Adrenal gland (tissue), 12 donors: ENCODE data around the gene EFNB1. TPM values are rescaled to one million over a fixed set of nuclear protein-coding genes. Genes with fewer than 3 reads are reported as not detected.

Source experiments
- DNase-seq, 7 donors: peaks; one replicate each; pipeline ENCODE4 v3.0.0-alpha.2; 2019 to 2020
- H3K27ac ChIP-seq, 5 donors: fragments of 200-600 bp; sonication (generic) in 4 of 5; 1 replicate in 3 of 5; 2 replicates in 2 of 5; pipeline versions ENCODE4 v1.5.1 to v1.8.0; 2016 to 2020; ENCODE audit warnings: mild to moderate bottlenecking in 1 of 5
- H3K27me3 ChIP-seq: fragments of 200-600 bp; 2 replicates; pipeline ENCODE4 v1.8.0; 2021
- H3K36me3 ChIP-seq, 2 donors: fragments of 200-600 bp; replicated peaks in 1 of 2; 1 replicate in 1 of 2; 2 replicates in 1 of 2; pipeline versions ENCODE4 v1.5.1 to v1.8.0; 2018 to 2022
- H3K4me1 ChIP-seq, 2 donors: fragments of 200-600 bp; replicated peaks in 1 of 2; 1 replicate in 1 of 2; 2 replicates in 1 of 2; pipeline versions ENCODE4 v1.5.1 to v1.8.0; 2018 to 2021
- H3K4me3 ChIP-seq, 4 donors: fragments of 200-600 bp; sonication (generic) in 3 of 4; one replicate each; pipeline ENCODE4 v1.5.1; 2016 to 2018
- H3K9me3 ChIP-seq, 3 donors: fragments of 200-600 bp; sonication (generic) in 1 of 3; replicated peaks in 1 of 3; 1 replicate in 2 of 3; 2 replicates in 1 of 3; pipeline versions ENCODE4 v1.5.1 to v1.8.0; 2016 to 2021
- POLR2A ChIP-seq, 2 donors: fragments of 450-650 bp; IDR thresholded peaks; one replicate each; pipeline ENCODE4 v1.6.1; 2017; ENCODE audit warnings: antibody characterized with exemption in 2 of 2, mild to moderate bottlenecking in 2 of 2, moderate library complexity in 1 of 2
- WGBS, 4 donors: extraction: QIAGEN DNeasy Blood & Tissue Kit in 2 of 4; methylation state at CpG; one replicate each; pipeline versions ENCODE4 v1.1.5 to v1.1.7; 2013 to 2017; 5-methylcytosine and 5-hydroxymethylcytosine counted together
- intact Hi-C, 2 donors: fragments of 100-400 bp; cut with DNase I; formaldehyde crosslinking; loops; one replicate each; pipeline versions ENCODE4 v1.14.1 to v1.15.0; 2022 to 2023
- polyA plus RNA-seq, 3 donors: library from polyadenylated mRNA; stranded (reverse); fragments of 200-250 nt in 2 of 3; fragments of 350-450 nt in 1 of 3; fragmentation: Illumina TruSeq in 1 of 3; extraction: RNeasy Lipid Tissue Mini Kit (QIAGEN cat#74804) in 1 of 3; gene quantifications; one replicate each; pipeline ENCODE4 v1.2.3, GENCODE V29; 2013 to 2014
- total RNA-seq, 9 donors: library from RNA; depleted of rRNA in 4 of 9; stranded (reverse); fragments of >200 nt in 4 of 9; fragments of 120-200 nt in 1 of 9; fragmentation: NEBNext Ultra II Directional in 1 of 9; extraction: Animal tissue kit (Norgen Biotek cat#: 25700) in 1 of 9; gene quantifications; one replicate each; pipeline versions ENCODE4 v1.1.0 to v1.2.4, GENCODE V29; 2013 to 2023
- TF ChIP-seq, protein P1 (sequence below), 6 experiments: fragments of 450-650 bp in 4 of 6; fragments of 200-600 bp in 2 of 6; sonication (generic) in 1 of 6; IDR thresholded peaks; 1 replicate in 5 of 6; 2 replicates in 1 of 6; pipeline versions ENCODE4 v1.5.1 to v1.8.0; 2016 to 2021; ENCODE audit warnings: antibody characterized with exemption in 6 of 6, mild to moderate bottlenecking in 2 of 6, moderate library complexity in 1 of 6
- donor health status: healthy with polysubstance abuse.
- donor health status: Bipolar disorder and iron deficiency.
- donor health status: DM: yes; HTN: yes; CAD: no.
- donor health status: DM: no; HTN: no; CAD: no.
- donor health status: DM: no; HTN: no; CAD: no.
- donor health status: DM: yes; HTN: yes; CAD: no.

Gene EFNB1
- total and polyA plus RNA-seq, 12 donors: 14.0 to 66.5 (median 40.5) TPM

DNA sequence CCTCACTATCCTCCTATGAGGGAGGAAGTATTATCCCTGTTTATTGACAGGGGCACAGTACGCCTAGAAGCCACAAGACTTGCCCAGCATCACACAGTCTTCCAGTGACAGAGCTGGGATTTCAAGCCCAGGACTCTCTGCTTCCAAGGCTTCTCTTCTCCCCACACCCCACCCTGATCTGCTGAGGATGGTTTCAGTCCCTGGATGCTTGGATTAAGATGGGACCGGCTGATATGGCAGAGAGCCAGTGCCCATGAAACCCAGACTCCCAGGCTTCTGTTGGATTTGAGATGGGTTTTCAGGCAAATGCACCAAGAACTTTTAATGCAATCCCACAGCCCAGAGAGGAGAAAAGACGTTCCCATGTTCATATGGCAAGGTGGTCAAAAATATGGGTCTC is 23.2 kb downstream of the EFNB1 start:
- Histone ChIP-seq H3K27ac (no peak overlapping the region), H3K4me3 (no peak overlapping the region), H3K4me1 (no peaks in the 10 kb centered on the region), H3K27me3 (peaks cover 6% of the 10 kb centered on the region), H3K9me3 (no peaks in the 10 kb centered on the region), H3K36me3 (no peaks in the 10 kb centered on the region)
- DNase-seq: no peak
- TF ChIP-seq, protein P1, sequence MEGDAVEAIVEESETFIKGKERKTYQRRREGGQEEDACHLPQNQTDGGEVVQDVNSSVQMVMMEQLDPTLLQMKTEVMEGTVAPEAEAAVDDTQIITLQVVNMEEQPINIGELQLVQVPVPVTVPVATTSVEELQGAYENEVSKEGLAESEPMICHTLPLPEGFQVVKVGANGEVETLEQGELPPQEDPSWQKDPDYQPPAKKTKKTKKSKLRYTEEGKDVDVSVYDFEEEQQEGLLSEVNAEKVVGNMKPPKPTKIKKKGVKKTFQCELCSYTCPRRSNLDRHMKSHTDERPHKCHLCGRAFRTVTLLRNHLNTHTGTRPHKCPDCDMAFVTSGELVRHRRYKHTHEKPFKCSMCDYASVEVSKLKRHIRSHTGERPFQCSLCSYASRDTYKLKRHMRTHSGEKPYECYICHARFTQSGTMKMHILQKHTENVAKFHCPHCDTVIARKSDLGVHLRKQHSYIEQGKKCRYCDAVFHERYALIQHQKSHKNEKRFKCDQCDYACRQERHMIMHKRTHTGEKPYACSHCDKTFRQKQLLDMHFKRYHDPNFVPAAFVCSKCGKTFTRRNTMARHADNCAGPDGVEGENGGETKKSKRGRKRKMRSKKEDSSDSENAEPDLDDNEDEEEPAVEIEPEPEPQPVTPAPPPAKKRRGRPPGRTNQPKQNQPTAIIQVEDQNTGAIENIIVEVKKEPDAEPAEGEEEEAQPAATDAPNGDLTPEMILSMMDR (IDR thresholded peaks at IDR 0.05): no peak
- TF ChIP-seq POLR2A (IDR thresholded peaks at IDR 0.05): no peak
- 72 to 87% (median 73%) methylated on average over 3 of the region's 3 CpGs; no CpG with 5 or more reads in 1 of the 4 donors for WGBS, 4 donors
- intact Hi-C loops: no loop called here

DNA sequence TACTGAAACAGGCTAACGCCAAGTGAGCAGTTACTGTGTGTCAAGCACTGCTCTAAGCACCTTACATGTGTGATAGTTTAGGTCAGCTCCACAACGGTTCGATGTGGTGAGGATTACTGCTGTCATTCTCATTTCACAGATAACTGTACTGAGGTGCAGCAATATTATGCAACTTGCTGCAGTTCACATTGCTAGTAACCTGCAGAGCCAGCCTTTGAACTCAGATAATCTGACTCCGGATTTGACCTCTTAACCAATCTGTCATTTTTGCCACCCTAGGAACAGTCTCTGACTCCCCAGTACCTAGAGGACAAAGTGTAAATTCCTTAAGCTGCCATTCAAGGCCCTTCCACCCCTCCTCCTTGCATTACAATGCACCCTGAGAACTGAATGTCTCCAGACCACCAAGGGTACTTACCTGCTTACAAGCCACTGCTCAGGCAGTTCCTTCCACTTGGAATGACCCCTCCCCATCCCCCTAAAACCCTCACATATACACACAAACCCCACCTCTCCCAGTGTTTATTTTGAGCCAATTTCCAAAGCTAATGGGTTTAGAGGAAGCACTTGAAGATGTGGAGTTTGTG is 24.9 kb downstream of the EFNB1 start:
- no peak overlapping the region for H3K4me3 ChIP-seq
- no peaks in the 10 kb centered on the region for H3K9me3 ChIP-seq
- TF ChIP-seq, protein P1 (IDR thresholded peaks at IDR 0.05): no peak
- no peak for TF ChIP-seq POLR2A (IDR thresholded peaks at IDR 0.05)
- intact Hi-C loops: no loop called here
- H3K27me3 ChIP-seq: peaks cover 10% of the 10 kb centered on the region
- no peaks in the 10 kb centered on the region for H3K4me1 ChIP-seq
- no peaks in the 10 kb centered on the region for H3K36me3 ChIP-seq
- WGBS, 4 donors: 63 to 82% (median 75%) methylated on average over 4 of the region's 4 CpGs
- DNase-seq: no peak
- no peak overlapping the region for H3K27ac ChIP-seq

DNA sequence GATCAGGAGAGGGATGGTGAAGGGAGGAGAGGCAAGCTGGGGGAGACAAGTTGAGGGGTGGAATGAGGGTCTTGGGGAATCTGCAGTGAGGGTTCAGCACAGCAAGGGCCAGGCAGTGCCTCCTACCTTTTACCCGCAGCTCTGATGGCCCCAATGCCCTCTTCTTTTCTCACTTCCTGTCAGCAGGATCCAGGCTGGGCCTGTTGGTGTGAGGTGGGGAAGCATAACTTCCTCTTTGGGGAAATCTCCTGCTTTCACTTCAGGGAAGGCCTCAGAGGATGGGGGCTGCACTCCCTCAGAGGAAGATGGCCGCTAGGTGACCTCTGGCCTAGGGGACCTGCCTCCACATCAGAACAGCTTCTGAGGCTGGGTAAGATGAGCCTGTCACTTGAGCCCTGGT is 36.5 kb downstream of the EFNB1 start:
- Histone ChIP-seq H3K4me3 (no peak overlapping the region), H3K27ac (no peak overlapping the region), H3K4me1 (no peaks in the 10 kb centered on the region), H3K36me3 (no peaks in the 10 kb centered on the region), H3K27me3 (no peaks in the 10 kb centered on the region), H3K9me3 (no peaks in the 10 kb centered on the region)
- DNase-seq: no peak
- 57 to 81% (median 61%) methylated on average over 1 to 2 of the region's 2 CpGs for WGBS, 4 donors
- intact Hi-C loops: no loop called here
- TF ChIP-seq, protein P1 (IDR thresholded peaks at IDR 0.05): no peak
- TF ChIP-seq POLR2A (IDR thresholded peaks at IDR 0.05): no peak

DNA sequence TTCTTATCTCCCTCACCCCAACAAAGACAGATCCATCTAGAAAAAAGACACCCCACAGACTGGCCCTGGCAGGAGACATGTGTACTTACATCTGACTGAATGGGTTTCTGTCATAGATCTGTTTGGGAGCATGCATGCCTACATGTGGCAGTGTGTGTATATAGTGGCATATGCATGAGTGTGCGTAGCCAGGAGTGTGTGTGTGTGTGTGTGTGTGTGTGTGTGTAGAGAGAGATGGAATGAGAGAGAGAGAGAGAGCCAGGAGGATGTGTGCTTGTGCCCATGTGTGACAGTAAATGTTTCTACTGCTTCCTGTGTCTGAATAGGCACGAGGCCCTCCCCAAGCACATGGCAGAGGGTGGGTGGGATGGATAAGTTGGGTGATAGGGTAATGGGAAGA is 37.1 kb downstream of the EFNB1 start:
- no peaks in the 10 kb centered on the region for H3K36me3 ChIP-seq
- no peaks in the 10 kb centered on the region for H3K4me1 ChIP-seq
- no peak for DNase-seq
- 73 to 100% (median 89%) methylated on average over 2 of the region's 2 CpGs for WGBS, 4 donors
- TF ChIP-seq, protein P1 (IDR thresholded peaks at IDR 0.05): no peak
- no peak for TF ChIP-seq POLR2A (IDR thresholded peaks at IDR 0.05)
- no peaks in the 10 kb centered on the region for H3K9me3 ChIP-seq
- H3K4me3 ChIP-seq: no peak overlapping the region
- H3K27me3 ChIP-seq: no peaks in the 10 kb centered on the region
- intact Hi-C loops: no loop called here
- no peak overlapping the region for H3K27ac ChIP-seq
